ENCODE data around the gene KMT5C.

DNA sequence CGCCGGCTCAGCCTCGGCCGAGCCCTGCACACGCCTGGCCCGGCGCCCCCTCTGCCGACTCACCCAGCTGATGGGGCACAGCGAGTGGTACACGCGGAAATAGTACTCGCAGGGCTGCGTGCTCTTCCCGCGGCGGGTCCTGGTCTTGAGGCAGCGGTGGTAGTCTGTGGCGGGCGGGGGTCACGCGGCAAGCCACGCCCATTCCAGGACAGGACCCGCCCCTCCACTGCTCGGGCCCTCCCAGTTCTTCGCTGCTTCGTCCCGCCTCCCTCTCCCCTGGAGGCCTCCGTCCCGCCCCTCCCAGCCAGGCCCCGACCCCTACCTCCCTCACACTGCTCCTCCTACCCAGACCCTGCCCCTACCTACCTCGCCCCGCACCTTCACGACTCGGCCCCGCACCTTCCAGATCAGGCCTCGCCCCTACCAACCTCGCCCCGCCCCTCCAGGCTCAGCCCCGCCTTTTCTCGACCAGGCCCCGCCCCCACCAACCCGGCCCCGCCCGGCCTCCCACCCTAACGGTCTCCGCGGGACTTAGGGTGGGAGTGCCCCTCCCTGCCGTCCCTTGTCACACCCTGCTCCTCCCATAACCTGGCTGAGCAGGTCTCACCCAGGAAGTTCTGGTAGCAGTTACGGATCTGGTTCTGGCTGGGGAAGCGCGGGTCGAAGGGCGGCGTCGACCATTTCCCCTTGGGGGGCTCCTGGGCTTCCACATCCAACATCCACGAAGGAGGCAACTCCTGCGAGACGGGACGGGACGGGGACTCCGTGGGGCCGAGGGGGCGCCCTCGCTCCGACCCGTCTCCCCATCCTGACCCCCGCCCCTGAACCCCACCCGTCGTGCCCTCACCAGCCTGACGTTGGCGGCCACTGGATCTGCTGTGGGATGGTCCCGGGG, 14.4 kb downstream of the KMT5C start:
- TF ChIP-seq ZNF121 (CRISPR knock-in tag; IDR thresholded peaks at IDR 0.05) (no peak), KAT7 (CRISPR knock-in tag; IDR thresholded peaks at IDR 0.05; ENCODE audit: borderline replicate concordance) (no peak), SP1 (CRISPR knock-in tag; conservative IDR thresholded peaks at IDR 0.05) (peak; percentile 82), RORB (CRISPR knock-in tag; IDR thresholded peaks at IDR 0.05) (no peak), SMAD3 (CRISPR knock-in tag; IDR thresholded peaks at IDR 0.05; ENCODE audit: borderline replicate concordance) (no peak), CREB1 (CRISPR knock-in tag; IDR thresholded peaks at IDR 0.05) (no peak), CTCF (IDR thresholded peaks at IDR 0.05) (no peak), TP53 (CRISPR knock-in tag; IDR thresholded peaks at IDR 0.05) (no peak), E2F1 (CRISPR knock-in tag; IDR thresholded peaks at IDR 0.05) (no peak), ELF4 (CRISPR knock-in tag; IDR thresholded peaks at IDR 0.05; ENCODE audit: low read depth) (no peak), CBFB (CRISPR knock-in tag; IDR thresholded peaks at IDR 0.05; ENCODE audit: low read depth) (no peak), USF2 (CRISPR knock-in tag; IDR thresholded peaks at IDR 0.05) (no peak), ZNF532 (CRISPR knock-in tag; IDR thresholded peaks at IDR 0.05; ENCODE audit: borderline replicate concordance) (no peak)
- TF ChIP-seq, protein P1, sequence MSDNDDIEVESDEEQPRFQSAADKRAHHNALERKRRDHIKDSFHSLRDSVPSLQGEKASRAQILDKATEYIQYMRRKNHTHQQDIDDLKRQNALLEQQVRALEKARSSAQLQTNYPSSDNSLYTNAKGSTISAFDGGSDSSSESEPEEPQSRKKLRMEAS (CRISPR knock-in tag; IDR thresholded peaks at IDR 0.05): no peak
